Right atrium auricular region (tissue), 2 donors: ENCODE data around the gene BACH2. TPM values are rescaled to one million over a fixed set of nuclear protein-coding genes. Genes with fewer than 3 reads are reported as not detected.

ENCODE experiments used
- DNase-seq: peaks from one replicate; pipeline ENCODE4 v3.0.0-alpha.2; 2019; ENCODE audit warnings: low spot score
- H3K27ac ChIP-seq, 2 donors: fragments of 200-600 bp; sonication (generic); 1 replicate in 1 of 2; 2 replicates in 1 of 2; pipeline ENCODE4 v1.5.1; 2016 to 2019
- H3K27me3 ChIP-seq, 2 donors: fragments of 200-600 bp; sonication (generic); one replicate each; pipeline versions ENCODE4 v1.5.1 to v1.6.0; 2017 to 2019
- H3K36me3 ChIP-seq: fragments of 200-600 bp; sonication (generic); one replicate; pipeline ENCODE4 v1.5.1; 2016
- H3K4me1 ChIP-seq, 2 donors: fragments of 200-600 bp; sonication (generic); one replicate each; pipeline versions ENCODE4 v1.5.1 to v1.6.0; 2017 to 2019
- H3K4me3 ChIP-seq, 2 donors: fragments of 200-600 bp; sonication (generic); 1 replicate in 1 of 2; 2 replicates in 1 of 2; pipeline ENCODE4 v1.5.1; 2017 to 2019; ENCODE audit warnings: mild to moderate bottlenecking in 1 of 2, moderate library complexity in 1 of 2
- H3K9me3 ChIP-seq, 2 donors: fragments of 200-600 bp; sonication (generic); one replicate each; pipeline ENCODE4 v1.5.1; 2019
- CTCF ChIP-seq, 2 donors: fragments of 200-600 bp; sonication (generic); IDR thresholded peaks; one replicate each; pipeline ENCODE4 v1.5.1; 2019; ENCODE audit warnings: antibody characterized with exemption in 2 of 2
- total RNA-seq, 2 donors: library from RNA; depleted of rRNA; stranded (reverse); fragments of >200 nt; gene quantifications; one replicate each; pipeline ENCODE4 v1.1.0, GENCODE V29; 2016

The BACH2 gene
- total RNA-seq, 2 donors from 2014 or later = 0.82 to 2.2 TPM

GRCh38 chr6:89980353-89980752 is 316.3 kb downstream of the BACH2 start:
- no peak for TF ChIP-seq CTCF (IDR thresholded peaks at IDR 0.05)
- Histone ChIP-seq H3K27ac (no peak overlapping the region), H3K4me3 (no peak overlapping the region), H3K36me3 (no peaks in the 10 kb centered on the region), H3K4me1 (peaks cover 0 to 26% of the 10 kb centered on the region in 2 donors), H3K27me3 (no peaks in the 10 kb centered on the region), H3K9me3 (no peaks in the 10 kb centered on the region)
- DNase-seq = no peak

- H3K4me3 ChIP-seq = no peak overlapping the region
- no peaks in the 10 kb centered on the region for H3K36me3 ChIP-seq
- no peaks in the 10 kb centered on the region for H3K9me3 ChIP-seq
- H3K4me1 ChIP-seq = peaks cover 0 to 26% of the 10 kb centered on the region in 2 donors
- no peak overlapping the region for H3K27ac ChIP-seq
- DNase-seq = no peak
- no peak for TF ChIP-seq CTCF (IDR thresholded peaks at IDR 0.05)
- no peaks in the 10 kb centered on the region for H3K27me3 ChIP-seq
Observed at GRCh38 chr6:89979481-89980119, 317.0 kb downstream of the BACH2 start.

GRCh38 chr6:89978749-89979145 is 317.9 kb downstream of the BACH2 start:
- Histone ChIP-seq H3K4me1 (peaks cover 0 to 27% of the 10 kb centered on the region in 2 donors), H3K27ac (no peak overlapping the region), H3K36me3 (no peaks in the 10 kb centered on the region), H3K4me3 (no peak overlapping the region), H3K9me3 (no peaks in the 10 kb centered on the region), H3K27me3 (no peaks in the 10 kb centered on the region)
- no peak for TF ChIP-seq CTCF (IDR thresholded peaks at IDR 0.05)
- no peak for DNase-seq

- Histone ChIP-seq H3K36me3 (no peaks in the 10 kb centered on the region), H3K27ac (peak overlapping the region in 1 of 2 donors; percentile 46), H3K27me3 (no peaks in the 10 kb centered on the region), H3K4me1 (peaks cover 0 to 27% of the 10 kb centered on the region in 2 donors), H3K4me3 (no peak overlapping the region), H3K9me3 (no peaks in the 10 kb centered on the region)
- no peak for DNase-seq
- no peak for TF ChIP-seq CTCF (IDR thresholded peaks at IDR 0.05)
Observed at GRCh38 chr6:89977808-89978748, 318.6 kb downstream of the BACH2 start.

DNA sequence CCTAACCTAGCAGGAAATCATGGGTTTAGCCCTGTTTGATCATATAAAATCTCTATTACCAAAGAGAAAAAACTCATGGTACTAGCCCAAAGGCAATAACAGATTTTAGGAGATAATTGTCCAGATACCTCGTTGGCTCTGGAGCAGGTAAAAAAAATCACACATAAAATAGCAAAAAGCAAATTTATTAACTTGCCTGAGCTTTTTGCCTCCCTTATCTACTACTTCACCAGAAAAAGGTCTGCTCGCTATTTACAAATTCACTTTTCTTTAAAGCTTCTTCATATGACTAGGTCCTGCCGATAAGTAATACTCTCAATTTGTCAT is 320.0 kb downstream of the BACH2 start:
- H3K27me3 ChIP-seq = no peaks in the 10 kb centered on the region
- peaks cover 0 to 27% of the 10 kb centered on the region in 2 donors for H3K4me1 ChIP-seq
- no peak for DNase-seq
- H3K4me3 ChIP-seq = no peak overlapping the region
- H3K36me3 ChIP-seq = no peaks in the 10 kb centered on the region
- no peak for TF ChIP-seq CTCF (IDR thresholded peaks at IDR 0.05)
- no peak overlapping the region for H3K27ac ChIP-seq
- no peaks in the 10 kb centered on the region for H3K9me3 ChIP-seq
